ENCODE data around the gene ACYP2. TPM values are rescaled to one million over a fixed set of nuclear protein-coding genes. Genes with fewer than 3 reads are reported as not detected.

Gene ACYP2
- total RNA-seq, 4 donors from 2014 or later, result 15.4 to 28.7 (median 22.7) TPM

DNA sequence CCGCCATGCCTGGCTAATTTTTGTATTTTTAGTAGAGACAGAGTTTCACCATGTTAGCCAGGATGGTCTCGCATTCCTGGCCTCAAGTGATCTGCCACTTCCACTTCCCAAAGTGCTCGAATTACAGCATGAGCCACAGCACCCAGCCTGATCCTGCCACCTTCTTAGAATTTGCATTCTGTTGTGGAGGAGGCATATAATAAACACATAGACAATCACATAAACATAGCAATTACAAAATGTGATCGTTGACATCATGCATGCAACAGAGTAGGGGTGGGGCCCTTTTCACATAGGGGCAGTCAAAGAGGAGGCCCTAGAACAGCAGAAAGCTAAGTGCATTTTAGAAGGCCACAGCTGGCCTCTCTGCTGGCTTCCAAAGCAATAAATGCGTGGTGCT is 180.5 kb downstream of the ACYP2 start:
- Histone ChIP-seq H3K9me3 (no peaks in the 10 kb centered on the region), H3K36me3 (no peaks in the 10 kb centered on the region), H3K4me1 (no peaks in the 10 kb centered on the region), H3K27ac (replicated peaks in 1 of 4) (no peak overlapping the region), H3K27me3 (no peaks in the 10 kb centered on the region), H3K4me3 (no peak overlapping the region)
- WGBS, result 90% methylated on average over 5 of the region's 5 CpGs
- no peak for DNase-seq (ENCODE audit: extremely low spot score)
- TF ChIP-seq POLR2A (IDR thresholded peaks at IDR 0.05; ENCODE audit: low read depth), result no peak
- TF ChIP-seq, protein P1, sequence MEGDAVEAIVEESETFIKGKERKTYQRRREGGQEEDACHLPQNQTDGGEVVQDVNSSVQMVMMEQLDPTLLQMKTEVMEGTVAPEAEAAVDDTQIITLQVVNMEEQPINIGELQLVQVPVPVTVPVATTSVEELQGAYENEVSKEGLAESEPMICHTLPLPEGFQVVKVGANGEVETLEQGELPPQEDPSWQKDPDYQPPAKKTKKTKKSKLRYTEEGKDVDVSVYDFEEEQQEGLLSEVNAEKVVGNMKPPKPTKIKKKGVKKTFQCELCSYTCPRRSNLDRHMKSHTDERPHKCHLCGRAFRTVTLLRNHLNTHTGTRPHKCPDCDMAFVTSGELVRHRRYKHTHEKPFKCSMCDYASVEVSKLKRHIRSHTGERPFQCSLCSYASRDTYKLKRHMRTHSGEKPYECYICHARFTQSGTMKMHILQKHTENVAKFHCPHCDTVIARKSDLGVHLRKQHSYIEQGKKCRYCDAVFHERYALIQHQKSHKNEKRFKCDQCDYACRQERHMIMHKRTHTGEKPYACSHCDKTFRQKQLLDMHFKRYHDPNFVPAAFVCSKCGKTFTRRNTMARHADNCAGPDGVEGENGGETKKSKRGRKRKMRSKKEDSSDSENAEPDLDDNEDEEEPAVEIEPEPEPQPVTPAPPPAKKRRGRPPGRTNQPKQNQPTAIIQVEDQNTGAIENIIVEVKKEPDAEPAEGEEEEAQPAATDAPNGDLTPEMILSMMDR (IDR thresholded peaks at IDR 0.05), result no peak
- TF ChIP-seq POLR2AphosphoS5 (IDR thresholded peaks at IDR 0.05), result no peak
- TF ChIP-seq EP300 (IDR thresholded peaks at IDR 0.05), result no peak
- intact Hi-C loops (cut with DNase I), result no loop called here

DNA sequence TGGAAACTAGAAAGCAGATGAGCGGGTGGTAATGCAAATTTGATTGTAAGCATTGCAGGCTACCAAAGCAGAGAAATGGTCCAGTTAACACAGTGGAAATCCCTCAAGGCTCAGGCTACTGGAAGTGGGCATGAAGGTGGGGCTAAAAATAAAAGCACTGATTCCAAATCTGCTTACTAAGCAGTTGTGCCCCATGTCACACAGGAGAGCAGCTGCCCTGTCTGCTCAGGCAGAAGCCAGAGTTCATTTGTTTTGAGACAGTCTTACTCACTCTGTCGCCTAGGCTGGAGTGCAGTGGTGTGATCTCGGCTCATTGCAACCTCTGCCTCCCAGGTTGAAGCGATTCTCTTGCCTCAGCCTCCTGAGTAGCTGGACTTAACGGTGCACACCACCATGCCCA is 183.1 kb downstream of the ACYP2 start:
- intact Hi-C loops (cut with DNase I), result no loop called here
- DNase-seq (ENCODE audit: extremely low spot score), result no peak
- H3K4me1 ChIP-seq, result no peaks in the 10 kb centered on the region
- TF ChIP-seq, protein P1 (IDR thresholded peaks at IDR 0.05), result no peak
- TF ChIP-seq POLR2AphosphoS5 (IDR thresholded peaks at IDR 0.05) (no peak), POLR2A (IDR thresholded peaks at IDR 0.05; ENCODE audit: low read depth) (no peak), EP300 (IDR thresholded peaks at IDR 0.05) (no peak)
- no peak overlapping the region for H3K27ac ChIP-seq (replicated peaks in 1 of 4)
- H3K4me3 ChIP-seq, result no peak overlapping the region
- H3K9me3 ChIP-seq, result no peaks in the 10 kb centered on the region
- WGBS, result 97% methylated on average over 5 of the region's 5 CpGs
- H3K27me3 ChIP-seq, result no peaks in the 10 kb centered on the region
- no peaks in the 10 kb centered on the region for H3K36me3 ChIP-seq

DNA sequence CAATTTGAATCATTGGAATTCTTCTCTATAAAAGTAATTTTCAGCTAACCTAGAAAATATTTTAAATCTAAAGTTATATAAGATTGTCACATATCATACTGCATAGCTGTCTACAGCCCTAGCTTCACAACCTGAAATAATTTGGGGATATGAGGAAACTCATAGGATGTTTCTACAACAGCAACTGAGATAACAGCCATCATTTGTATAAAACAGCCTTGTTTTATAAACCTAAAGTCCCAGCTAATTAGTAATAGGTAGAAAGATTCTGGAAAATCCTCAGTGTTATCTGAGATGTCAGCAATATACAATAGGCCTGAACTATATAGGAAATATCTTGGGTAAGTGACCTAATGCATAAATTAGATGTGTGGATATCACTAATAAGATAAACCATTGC is 188.2 kb downstream of the ACYP2 start:
- Histone ChIP-seq H3K9me3 (no peaks in the 10 kb centered on the region), H3K4me3 (no peak overlapping the region), H3K4me1 (no peaks in the 10 kb centered on the region), H3K27ac (replicated peaks in 1 of 4) (no peak overlapping the region), H3K27me3 (no peaks in the 10 kb centered on the region), H3K36me3 (no peaks in the 10 kb centered on the region)
- intact Hi-C loops (cut with DNase I), result no loop called here
- DNase-seq (ENCODE audit: extremely low spot score), result no peak
- TF ChIP-seq POLR2A (IDR thresholded peaks at IDR 0.05; ENCODE audit: low read depth) (no peak), POLR2AphosphoS5 (IDR thresholded peaks at IDR 0.05) (no peak), EP300 (IDR thresholded peaks at IDR 0.05) (no peak)
- TF ChIP-seq, protein P1 (IDR thresholded peaks at IDR 0.05), result no peak

DNA sequence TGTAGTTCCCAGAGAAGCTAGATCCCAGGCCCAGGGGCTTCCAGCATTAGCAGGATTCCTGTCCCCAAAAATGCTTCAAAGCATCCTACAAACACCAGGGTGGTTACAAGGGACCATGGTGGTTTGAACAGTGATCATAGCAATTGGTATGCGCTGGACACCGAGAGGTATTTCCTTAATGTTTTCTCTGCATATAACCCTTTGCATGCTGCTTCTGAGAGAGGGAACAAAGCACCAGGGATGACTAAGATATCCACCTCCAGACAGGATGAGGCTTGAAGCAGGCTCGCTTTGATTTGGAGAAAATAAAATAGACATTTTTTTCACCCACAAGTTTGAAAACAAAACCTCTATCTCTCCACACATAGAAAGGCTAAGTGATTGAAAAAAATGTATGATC is 191.1 kb downstream of the ACYP2 start:
- H3K27ac ChIP-seq (replicated peaks in 1 of 4), result no peak overlapping the region
- WGBS, result 96% methylated on average over 3 of the region's 3 CpGs
- H3K4me1 ChIP-seq, result no peaks in the 10 kb centered on the region
- no peaks in the 10 kb centered on the region for H3K27me3 ChIP-seq
- H3K4me3 ChIP-seq, result no peak overlapping the region
- TF ChIP-seq, protein P1 (IDR thresholded peaks at IDR 0.05), result no peak
- no peak for TF ChIP-seq POLR2AphosphoS5 (IDR thresholded peaks at IDR 0.05)
- no peak for TF ChIP-seq EP300 (IDR thresholded peaks at IDR 0.05)
- no peak for TF ChIP-seq POLR2A (IDR thresholded peaks at IDR 0.05; ENCODE audit: low read depth)
- no peaks in the 10 kb centered on the region for H3K36me3 ChIP-seq
- H3K9me3 ChIP-seq, result no peaks in the 10 kb centered on the region
- DNase-seq (ENCODE audit: extremely low spot score), result no peak
- intact Hi-C loops (cut with DNase I), result no loop called here

DNA sequence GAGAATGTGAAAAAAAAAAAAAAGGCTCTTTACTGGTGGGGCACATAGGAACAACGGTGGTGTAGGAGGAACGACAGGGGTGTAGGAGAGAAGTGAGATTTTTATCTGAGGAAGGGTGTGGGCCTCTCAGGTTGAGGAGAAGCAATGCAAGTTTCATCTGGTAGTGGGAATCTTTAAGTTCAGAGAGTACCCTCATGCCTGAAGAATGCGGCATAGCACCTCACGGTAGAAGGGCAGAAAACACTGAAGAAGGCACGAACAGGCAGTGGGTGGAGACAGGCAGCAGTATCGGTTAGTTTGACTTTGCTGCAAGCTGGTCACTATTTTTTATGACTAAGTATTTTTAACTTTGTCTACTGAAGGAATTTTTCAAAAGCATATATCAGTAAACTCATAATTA is 192.8 kb downstream of the ACYP2 start:
- WGBS, result 88% methylated on average over 6 of the region's 6 CpGs
- Histone ChIP-seq H3K4me3 (no peak overlapping the region), H3K36me3 (no peaks in the 10 kb centered on the region), H3K4me1 (no peaks in the 10 kb centered on the region), H3K9me3 (no peaks in the 10 kb centered on the region), H3K27ac (replicated peaks in 1 of 4) (no peak overlapping the region), H3K27me3 (no peaks in the 10 kb centered on the region)
- no peak for DNase-seq (ENCODE audit: extremely low spot score)
- TF ChIP-seq POLR2A (IDR thresholded peaks at IDR 0.05; ENCODE audit: low read depth), result no peak
- no peak for TF ChIP-seq POLR2AphosphoS5 (IDR thresholded peaks at IDR 0.05)
- TF ChIP-seq EP300 (IDR thresholded peaks at IDR 0.05), result no peak
- TF ChIP-seq, protein P1 (IDR thresholded peaks at IDR 0.05), result no peak
- intact Hi-C loops (cut with DNase I), result no loop called here
